H9 (cell line): ENCODE results near the gene ZBTB8A. TPM values are rescaled to one million over a fixed set of nuclear protein-coding genes. Genes with fewer than 3 reads are reported as not detected.

Experiments
- DNase-seq: peaks from one replicate; pipeline ENCODE4 v3.0.0-alpha.2; 2017
- H2AFZ ChIP-seq: one replicate; pipeline ENCODE4 v1.6.1; 2013; ENCODE audit warnings: mild to moderate bottlenecking, low read length, control low read depth, moderate library complexity
- H2AK5ac ChIP-seq: 2 replicates; pipeline ENCODE4 v1.6.1; 2013; ENCODE audit warnings: low read length, control low read depth, mixed read lengths; ENCODE audit not compliant: insufficient read length
- H2BK120ac ChIP-seq: one replicate; pipeline ENCODE4 v1.6.1; 2013; ENCODE audit warnings: low read depth, mild to moderate bottlenecking, low read length, control low read depth, inconsistent platforms; ENCODE audit not compliant: poor library complexity, severe bottlenecking
- H2BK12ac ChIP-seq: 2 replicates; pipeline ENCODE4 v1.6.1; 2013; ENCODE audit warnings: low read length, control low read depth, mixed read lengths, low read depth; ENCODE audit not compliant: insufficient read length
- H2BK15ac ChIP-seq: 2 replicates; pipeline ENCODE4 v1.6.1; 2013; ENCODE audit warnings: low read depth, low read length, control low read depth
- H2BK20ac ChIP-seq: one replicate; pipeline ENCODE4 v1.6.1; 2013; ENCODE audit warnings: low read depth, mild to moderate bottlenecking, low read length, control low read depth, inconsistent platforms; ENCODE audit not compliant: poor library complexity, severe bottlenecking
- H2BK5ac ChIP-seq: 2 replicates; pipeline ENCODE4 v1.6.1; 2013; ENCODE audit warnings: low read length, control low read depth, mixed read lengths; ENCODE audit not compliant: insufficient read length
- H3K14ac ChIP-seq: 2 replicates; pipeline ENCODE4 v1.6.1; 2013; ENCODE audit warnings: low read length, control low read depth; ENCODE audit not compliant: insufficient read depth
- H3K18ac ChIP-seq: 2 replicates; pipeline ENCODE4 v1.6.1; 2013; ENCODE audit warnings: low read depth, mild to moderate bottlenecking, mixed read lengths, low read length, control low read depth; ENCODE audit not compliant: insufficient read length
- H3K23ac ChIP-seq: 2 replicates; pipeline ENCODE4 v1.6.1; 2013; ENCODE audit warnings: low read length, control low read depth, mixed read lengths, low read depth; ENCODE audit not compliant: insufficient read length
- H3K23me2 ChIP-seq: 2 replicates; pipeline ENCODE4 v1.6.1; 2013; ENCODE audit warnings: low read depth, mild to moderate bottlenecking, mixed read lengths, low read length, control low read depth; ENCODE audit not compliant: insufficient read length, poor library complexity, severe bottlenecking
- H3K27ac ChIP-seq: 2 replicates; pipeline ENCODE4 v1.5.1; 2013; ENCODE audit warnings: low read length, control low read depth, mixed read lengths, low read depth; ENCODE audit not compliant: insufficient read length
- H3K27me3 ChIP-seq: 2 replicates; pipeline ENCODE4 v1.6.1; 2013; ENCODE audit warnings: low read length, control low read depth, inconsistent platforms; ENCODE audit not compliant: insufficient read depth
- H3K4ac ChIP-seq: 2 replicates; pipeline ENCODE4 v1.6.1; 2013; ENCODE audit warnings: low read depth, mild to moderate bottlenecking, control low read depth, inconsistent platforms, low read length, moderate library complexity
- H3K4me1 ChIP-seq: 2 replicates; pipeline ENCODE4 v1.6.1; 2013; ENCODE audit warnings: low read length, control low read depth, inconsistent platforms; ENCODE audit not compliant: insufficient read depth
- H3K4me2 ChIP-seq: 2 replicates; pipeline ENCODE4 v1.6.1; 2013; ENCODE audit warnings: low read length, control low read depth, mixed read lengths; ENCODE audit not compliant: insufficient read length, insufficient read depth
- H3K56ac ChIP-seq: 2 replicates; pipeline ENCODE4 v1.6.1; 2013; ENCODE audit warnings: low read depth, mild to moderate bottlenecking, mixed read lengths, low read length, control low read depth; ENCODE audit not compliant: insufficient read length
- H3K79me1 ChIP-seq: 2 replicates; pipeline ENCODE4 v1.6.1; 2013; ENCODE audit warnings: low read depth, mild to moderate bottlenecking, moderate library complexity, low read length, control low read depth, inconsistent platforms; ENCODE audit not compliant: insufficient read depth, poor library complexity, severe bottlenecking
- H3K79me2 ChIP-seq: 2 replicates; pipeline ENCODE4 v1.6.1; 2013; ENCODE audit warnings: low read length, control low read depth, inconsistent platforms; ENCODE audit not compliant: insufficient read depth
- H3K9ac ChIP-seq: 2 replicates; pipeline ENCODE4 v1.6.1; 2013; ENCODE audit warnings: low read length, control low read depth, mixed read lengths; ENCODE audit not compliant: insufficient read length; ENCODE audit errors: extremely low read depth
- H3K9me3 ChIP-seq: one replicate; pipeline ENCODE4 v1.6.1; 2013; ENCODE audit warnings: low read depth, low read length, inconsistent platforms; ENCODE audit not compliant: control insufficient read depth
- H3T11ph ChIP-seq: one replicate; pipeline ENCODE4 v1.6.1; 2013; ENCODE audit warnings: mild to moderate bottlenecking, low read length, control low read depth, inconsistent platforms
- H4K20me1 ChIP-seq: one replicate; pipeline ENCODE4 v1.6.1; 2013; ENCODE audit not compliant: control insufficient read depth, insufficient read length, insufficient read depth
- H4K5ac ChIP-seq: 2 replicates; pipeline ENCODE4 v1.6.1; 2013; ENCODE audit warnings: low read depth, mild to moderate bottlenecking, mixed read lengths, low read length, control low read depth; ENCODE audit not compliant: insufficient read length
- H4K8ac ChIP-seq: replicated peaks from 2 replicates; pipeline ENCODE4 v1.6.1; 2013; ENCODE audit warnings: low read length, control low read depth, mixed read lengths, low read depth; ENCODE audit not compliant: insufficient read length
- H4K91ac ChIP-seq: 2 replicates; pipeline ENCODE4 v1.6.1; 2013; ENCODE audit warnings: low read depth, mild to moderate bottlenecking, moderate library complexity, mixed read lengths, low read length, control low read depth; ENCODE audit not compliant: insufficient read length
- H3K27ac Mint-ChIP-seq, 3 experiments: 2 replicates in 2 of 3; 3 replicates in 1 of 3; pipeline ENCODE4 v1.8.0; 2020 to 2021; ENCODE audit warnings: mixed read lengths in 3 of 3, mild to moderate bottlenecking in 1 of 3, moderate library complexity in 1 of 3
- H3K27me3 Mint-ChIP-seq: 2 replicates; pipeline ENCODE4 v1.8.0; 2021; ENCODE audit warnings: low read depth, mild to moderate bottlenecking, moderate library complexity, mixed read lengths
- H3K36me3 Mint-ChIP-seq, 3 experiments: 2 replicates in 2 of 3; 3 replicates in 1 of 3; pipeline ENCODE4 v1.8.0; 2020 to 2021; ENCODE audit warnings: low read depth in 3 of 3, mixed read lengths in 3 of 3; ENCODE audit not compliant: insufficient read depth in 1 of 3
- H3K4me1 Mint-ChIP-seq, 2 experiments: 2 replicates each; pipeline ENCODE4 v1.8.0; 2020; ENCODE audit warnings: mixed read lengths in 2 of 2
- H3K4me3 Mint-ChIP-seq, 2 experiments: 2 replicates in 1 of 2; 3 replicates in 1 of 2; pipeline ENCODE4 v1.8.0; 2020 to 2021; ENCODE audit warnings: mild to moderate bottlenecking in 2 of 2, mixed read lengths in 2 of 2, moderate library complexity in 1 of 2
- H3K9me3 Mint-ChIP-seq, 2 experiments: 2 replicates in 1 of 2; 3 replicates in 1 of 2; pipeline ENCODE4 v1.8.0; 2020; ENCODE audit warnings: mild to moderate bottlenecking in 2 of 2, mixed read lengths in 2 of 2, moderate library complexity in 1 of 2
- WGBS: extraction: QIAGEN DNeasy Blood & Tissue Kit; methylation state at CpG from one replicate; pipeline ENCODE4 v1.1.7; 2013; ENCODE audit warnings: missing lambda C conversion rate, low lambda C conversion rate, mixed read lengths; ENCODE audit not compliant: insufficient read length; ENCODE audit errors: extremely low coverage; 5-methylcytosine and 5-hydroxymethylcytosine counted together
- total RNA-seq: library from RNA; stranded (reverse); gene quantifications from 2 replicates; pipeline ENCODE4 v1.2.1, GENCODE V29; 2021
- TF ChIP-seq, protein P1 (sequence below): fragments of 200-600 bp; sonication (generic); conservative IDR thresholded peaks from 3 replicates; pipeline ENCODE4 v1.8.0; 2021; ENCODE audit warnings: antibody characterized with exemption, mild to moderate bottlenecking

ZBTB8A gene
- total RNA-seq, 1 experiment from 2014 or later: 11.3 TPM

DNA sequence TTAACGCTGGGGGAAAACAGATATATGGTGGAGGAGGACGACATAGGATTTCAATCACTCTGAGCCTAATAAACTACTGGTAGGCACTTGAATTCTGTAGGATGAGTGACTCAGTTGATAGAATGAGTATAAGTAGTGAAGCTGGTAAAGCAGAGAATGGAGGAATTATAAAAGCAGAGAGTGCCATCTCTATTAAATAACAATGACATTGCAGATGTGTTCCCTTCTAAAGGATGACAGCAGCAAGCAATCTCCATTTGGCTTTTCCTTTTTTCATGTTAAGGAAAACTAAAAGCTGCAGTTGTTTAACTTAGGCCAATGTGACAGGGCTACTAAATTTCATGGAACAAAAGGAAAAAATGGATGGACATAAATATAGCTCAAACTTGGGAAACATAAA, 93.6 kb downstream of the ZBTB8A start:
- no peak overlapping the region for H4K91ac ChIP-seq
- H2BK12ac ChIP-seq: no peak overlapping the region
- H3K27me3 Mint-ChIP-seq: no peaks in the 10 kb centered on the region
- no peak overlapping the region for H3K14ac ChIP-seq
- TF ChIP-seq, protein P1, sequence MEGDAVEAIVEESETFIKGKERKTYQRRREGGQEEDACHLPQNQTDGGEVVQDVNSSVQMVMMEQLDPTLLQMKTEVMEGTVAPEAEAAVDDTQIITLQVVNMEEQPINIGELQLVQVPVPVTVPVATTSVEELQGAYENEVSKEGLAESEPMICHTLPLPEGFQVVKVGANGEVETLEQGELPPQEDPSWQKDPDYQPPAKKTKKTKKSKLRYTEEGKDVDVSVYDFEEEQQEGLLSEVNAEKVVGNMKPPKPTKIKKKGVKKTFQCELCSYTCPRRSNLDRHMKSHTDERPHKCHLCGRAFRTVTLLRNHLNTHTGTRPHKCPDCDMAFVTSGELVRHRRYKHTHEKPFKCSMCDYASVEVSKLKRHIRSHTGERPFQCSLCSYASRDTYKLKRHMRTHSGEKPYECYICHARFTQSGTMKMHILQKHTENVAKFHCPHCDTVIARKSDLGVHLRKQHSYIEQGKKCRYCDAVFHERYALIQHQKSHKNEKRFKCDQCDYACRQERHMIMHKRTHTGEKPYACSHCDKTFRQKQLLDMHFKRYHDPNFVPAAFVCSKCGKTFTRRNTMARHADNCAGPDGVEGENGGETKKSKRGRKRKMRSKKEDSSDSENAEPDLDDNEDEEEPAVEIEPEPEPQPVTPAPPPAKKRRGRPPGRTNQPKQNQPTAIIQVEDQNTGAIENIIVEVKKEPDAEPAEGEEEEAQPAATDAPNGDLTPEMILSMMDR: no peak
- peaks cover 43 to 45% of the 10 kb centered on the region in 2 experiments for H3K4me1 Mint-ChIP-seq
- H3T11ph ChIP-seq: no peak overlapping the region
- H3K79me1 ChIP-seq: peaks cover 3% of the 10 kb centered on the region
- no peaks in the 10 kb centered on the region for H3K9me3 Mint-ChIP-seq
- H3K27me3 ChIP-seq: no peaks in the 10 kb centered on the region
- peak overlapping the region; percentile 71 for H3K4me2 ChIP-seq
- H3K4ac ChIP-seq: no peak overlapping the region
- no peaks in the 10 kb centered on the region for H3K9me3 ChIP-seq
- no CpG with 5 or more reads among the region's 2 CpGs for WGBS
- no peak overlapping the region for H3K56ac ChIP-seq
- no peak overlapping the region for H4K5ac ChIP-seq
- H3K27ac ChIP-seq: peak overlapping the region; percentile 61
- H3K79me2 ChIP-seq: no peaks in the 10 kb centered on the region
- no peak overlapping the region for H2AK5ac ChIP-seq
- no peaks in the 10 kb centered on the region for H4K20me1 ChIP-seq
- peak overlapping the region; percentile 10 for H3K9ac ChIP-seq
- no peak overlapping the region for H3K23ac ChIP-seq
- no peak overlapping the region for H2BK120ac ChIP-seq
- no peaks in the 10 kb centered on the region for H3K23me2 ChIP-seq
- no peak overlapping the region for H2BK20ac ChIP-seq
- DNase-seq: no peak
- H3K4me1 ChIP-seq: no peaks in the 10 kb centered on the region; the same call in 1 of the 2 replicates
- no peak overlapping the region for H4K8ac ChIP-seq
- no peak overlapping the region for H2BK5ac ChIP-seq
- no peak overlapping the region for H3K18ac ChIP-seq
- H3K36me3 Mint-ChIP-seq: peaks cover 5 to 35% (median 21%) of the 10 kb centered on the region in 3 experiments; a peak in 5 of 7 replicates
- peak overlapping the region in 1 of 2 experiments; percentile 22; a peak in 2 of 5 replicates for H3K4me3 Mint-ChIP-seq
- H3K27ac Mint-ChIP-seq: peak overlapping the region; percentile 10 to 92 (median 62); a peak in 3 of 7 replicates
- no peak overlapping the region for H2BK15ac ChIP-seq
- H2AFZ ChIP-seq: no peak overlapping the region
